PC-3 (cell line): ENCODE measurements around the gene PEAK3. TPM values are rescaled to one million over a fixed set of nuclear protein-coding genes. Genes with fewer than 3 reads are reported as not detected.
A peak's percentile ranks its signal among the peaks of the same experiment; 100 is the strongest.

Experiments
- ATAC-seq: fragments of 200-7000 bp; cut with Tn5 transposase; 2 replicates; pipeline ENCODE4 v1.9.1; 2020; ENCODE audit warnings: mild to moderate bottlenecking, moderate library complexity
- BruUV-seq: library from RNA; stranded (reverse); fragments of 400-500 nt; replicated peaks from 2 replicates; lab custom pipeline; 2021; lab: Mats Ljungman, UMichigan
- CTCF ChIA-PET: fragments of 300-600 bp; sonication (Branson Sonifier 250); formaldehyde crosslinking; loops from one replicate; lab custom pipeline; 2022; ENCODE audit warnings: antibody characterized with exemption; lab: Charles Lee
- POLR2A ChIA-PET: fragments of 300-600 bp; sonication (Branson Sonifier 250); formaldehyde crosslinking; loops from one replicate; lab custom pipeline; 2022; ENCODE audit warnings: antibody characterized with exemption; ENCODE audit not compliant: unreplicated experiment; lab: Charles Lee
- DNase-seq: peaks from one replicate; pipeline ENCODE4 v3.0.0-alpha.2; 2015
- H2AFZ ChIP-seq: fragments of 300-600 bp; sonication (generic); 2 replicates; pipeline ENCODE4 v1.6.0; 2016; ENCODE audit warnings: antibody characterized with exemption, low read length
- H3F3A ChIP-seq: fragments of 300-600 bp; sonication (generic); one replicate; pipeline ENCODE4 v1.6.0; 2017; ENCODE audit warnings: antibody characterized with exemption, low read length, control low read depth, mild to moderate bottlenecking; ENCODE audit not compliant: unreplicated experiment
- H3K27ac ChIP-seq: fragments of 300-600 bp; sonication (generic); 2 replicates; pipeline ENCODE4 v1.5.1; 2016; ENCODE audit warnings: mild to moderate bottlenecking, low read length
- H3K27me3 ChIP-seq: fragments of 300-600 bp; sonication (generic); 2 replicates; pipeline ENCODE4 v1.6.1; 2016; ENCODE audit warnings: low read length, mixed read lengths
- H3K36me3 ChIP-seq: fragments of 300-600 bp; sonication (generic); 2 replicates; pipeline ENCODE4 v1.6.1; 2016; ENCODE audit warnings: low read depth, mixed run types, low read length, mixed read lengths
- H3K4me1 ChIP-seq: fragments of 300-600 bp; sonication (generic); 2 replicates; pipeline ENCODE4 v1.5.1; 2016; ENCODE audit warnings: low read length; ENCODE audit not compliant: insufficient read depth
- H3K4me2 ChIP-seq: fragments of 300-600 bp; sonication (generic); 2 replicates; pipeline ENCODE4 v1.6.0; 2016; ENCODE audit warnings: low read length
- H3K4me3 ChIP-seq: fragments of 300-600 bp; sonication (generic); 2 replicates; pipeline ENCODE4 v1.5.1; 2016; ENCODE audit warnings: mild to moderate bottlenecking, low read length, mixed read lengths
- H3K79me2 ChIP-seq: fragments of 300-600 bp; sonication (generic); 2 replicates; pipeline ENCODE4 v1.6.1; 2017; ENCODE audit warnings: low read length, mixed read lengths
- H3K9ac ChIP-seq: fragments of 300-600 bp; sonication (generic); 2 replicates; pipeline ENCODE4 v1.6.0; 2016; ENCODE audit warnings: mild to moderate bottlenecking, low read length
- H3K9me2 ChIP-seq: fragments of 300-600 bp; sonication (generic); replicated peaks from 2 replicates; pipeline ENCODE4 v1.6.1; 2016; ENCODE audit warnings: mixed run types, low read length, mixed read lengths
- H3K9me3 ChIP-seq: fragments of 300-600 bp; sonication (generic); 2 replicates; pipeline ENCODE4 v1.6.1; 2016; ENCODE audit warnings: low read length, mixed read lengths
- H4K20me1 ChIP-seq: fragments of 300-600 bp; sonication (generic); 2 replicates; pipeline ENCODE4 v1.6.1; 2016; ENCODE audit warnings: low read length, mixed read lengths
- EZH2 ChIP-seq: fragments of 300-600 bp; sonication (generic); IDR thresholded peaks from one replicate; pipeline ENCODE4 v1.6.1; 2017; ENCODE audit warnings: antibody characterized with exemption, mild to moderate bottlenecking, low read length; ENCODE audit not compliant: unreplicated experiment
- EZH2phosphoT487 ChIP-seq: fragments of 300-600 bp; sonication (generic); IDR thresholded peaks from 2 replicates; pipeline ENCODE4 v1.6.1; 2018; ENCODE audit warnings: mild to moderate bottlenecking, antibody characterized with exemption, low read length, borderline replicate concordance
- intact Hi-C: fragments of 100-400 bp; cut with micrococcal nuclease; formaldehyde crosslinking; loops from 2 replicates; pipeline ENCODE4 v1.9.0; 2023
- total RNA-seq: library from RNA; depleted of rRNA; stranded (reverse); fragments of >200 nt; gene quantifications from 2 replicates; pipeline ENCODE4 v1.2.3, GENCODE V29; 2014
- TF ChIP-seq, protein P1 (sequence below): fragments of 300-600 bp; sonication (generic); conservative IDR thresholded peaks from 2 replicates; pipeline ENCODE4 v1.5.1; 2017; ENCODE audit warnings: antibody characterized with exemption, low read depth, mild to moderate bottlenecking, low read length

PEAK3 gene
- total RNA-seq, 1 experiment from 2014 or later: not detected

DNA sequence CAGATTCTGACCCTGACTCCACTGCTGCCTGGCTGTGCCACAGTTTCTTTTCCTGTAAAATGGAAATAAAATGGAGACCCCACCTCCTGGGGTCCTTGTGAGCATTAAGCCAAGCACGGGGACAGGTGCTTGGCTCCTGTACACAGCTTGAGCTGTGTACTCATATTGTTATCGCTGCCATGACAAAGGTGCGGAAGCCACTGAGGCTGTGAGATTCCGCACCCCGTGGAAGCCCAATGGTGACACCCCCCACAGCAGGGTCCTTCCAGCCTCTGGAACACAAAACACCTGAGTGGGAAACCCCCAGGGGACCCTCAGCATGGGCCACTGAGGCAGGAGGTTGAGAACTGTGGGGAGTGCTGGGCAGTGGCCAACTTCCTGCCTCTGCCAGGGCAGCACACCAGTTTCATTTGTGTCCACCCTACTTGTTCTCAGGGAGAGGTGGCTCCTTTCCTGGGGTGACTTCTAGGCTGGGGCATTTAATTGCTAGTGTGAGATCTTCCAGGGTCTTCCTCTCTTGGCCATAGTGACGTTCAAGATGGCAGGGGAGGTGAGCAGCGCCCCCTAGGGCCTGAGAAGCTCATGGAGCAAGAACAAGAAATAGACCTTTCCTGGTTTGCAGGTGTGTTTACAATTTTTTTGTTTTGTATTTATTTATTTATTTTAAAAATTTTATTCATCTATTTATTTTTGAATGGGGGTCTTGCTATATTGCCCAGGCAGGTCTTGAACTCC lies 20.4 kb downstream of the PEAK3 start:
- TF ChIP-seq EZH2: no peak
- TF ChIP-seq, protein P1, sequence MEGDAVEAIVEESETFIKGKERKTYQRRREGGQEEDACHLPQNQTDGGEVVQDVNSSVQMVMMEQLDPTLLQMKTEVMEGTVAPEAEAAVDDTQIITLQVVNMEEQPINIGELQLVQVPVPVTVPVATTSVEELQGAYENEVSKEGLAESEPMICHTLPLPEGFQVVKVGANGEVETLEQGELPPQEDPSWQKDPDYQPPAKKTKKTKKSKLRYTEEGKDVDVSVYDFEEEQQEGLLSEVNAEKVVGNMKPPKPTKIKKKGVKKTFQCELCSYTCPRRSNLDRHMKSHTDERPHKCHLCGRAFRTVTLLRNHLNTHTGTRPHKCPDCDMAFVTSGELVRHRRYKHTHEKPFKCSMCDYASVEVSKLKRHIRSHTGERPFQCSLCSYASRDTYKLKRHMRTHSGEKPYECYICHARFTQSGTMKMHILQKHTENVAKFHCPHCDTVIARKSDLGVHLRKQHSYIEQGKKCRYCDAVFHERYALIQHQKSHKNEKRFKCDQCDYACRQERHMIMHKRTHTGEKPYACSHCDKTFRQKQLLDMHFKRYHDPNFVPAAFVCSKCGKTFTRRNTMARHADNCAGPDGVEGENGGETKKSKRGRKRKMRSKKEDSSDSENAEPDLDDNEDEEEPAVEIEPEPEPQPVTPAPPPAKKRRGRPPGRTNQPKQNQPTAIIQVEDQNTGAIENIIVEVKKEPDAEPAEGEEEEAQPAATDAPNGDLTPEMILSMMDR: peak; percentile 56
- peaks cover 4% of the 10 kb centered on the region; the same call in 1 of the 2 replicates for H3K4me1 ChIP-seq
- DNase-seq: peak; percentile 37
- POLR2A ChIA-PET: no interaction called here
- no peak for ATAC-seq
- no peaks in the 10 kb centered on the region for H4K20me1 ChIP-seq
- no peaks in the 10 kb centered on the region for H3F3A ChIP-seq
- H3K9ac ChIP-seq: no peak overlapping the region
- no peaks in the 10 kb centered on the region for H3K27me3 ChIP-seq
- CTCF ChIA-PET: interaction anchor here (0.7 kb wide), 1 partner anchor 70 kb away, joined by 3 read pairs; no protein-coding TSS in a partner anchor
- no peaks in the 10 kb centered on the region for H3K9me3 ChIP-seq
- H3K36me3 ChIP-seq: no peaks in the 10 kb centered on the region
- H3K9me2 ChIP-seq: no peaks in the 10 kb centered on the region
- intact Hi-C loops: no loop called here
- no peak overlapping the region for H3K4me2 ChIP-seq
- BruUV-seq: no TSS peak
- no peak overlapping the region for H3K4me3 ChIP-seq
- H3K79me2 ChIP-seq: no peaks in the 10 kb centered on the region
- H3K27ac ChIP-seq: no peak overlapping the region
- H2AFZ ChIP-seq: no peak overlapping the region

DNA sequence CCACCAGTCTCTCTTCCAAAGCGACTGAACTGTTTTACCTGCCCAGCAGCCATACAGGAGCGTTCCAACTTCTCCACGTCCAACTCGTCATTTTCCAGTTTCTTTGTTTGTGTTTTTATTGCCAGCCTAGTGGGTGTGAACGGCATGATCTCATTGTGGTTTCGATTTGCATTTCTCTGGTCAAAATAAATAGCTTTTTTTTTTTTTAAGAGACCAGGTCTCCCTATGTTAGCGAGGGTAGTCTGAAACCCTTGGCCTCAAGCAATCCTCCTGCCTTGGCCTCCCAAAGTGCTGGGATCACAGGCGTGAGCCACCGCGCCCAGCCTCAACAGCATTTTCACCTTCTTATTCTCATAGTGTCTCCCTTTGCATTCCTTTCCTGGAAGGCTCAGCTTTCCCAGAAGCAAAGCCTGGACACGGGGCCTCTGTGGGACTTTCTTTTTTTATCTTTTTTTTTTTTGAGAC lies 21.6 kb downstream of the PEAK3 start:
- H3K27ac ChIP-seq: no peak overlapping the region
- ATAC-seq: peak; percentile 49

More for the DNA sequence above, 21.6 kb downstream of the PEAK3 start:
- no peaks in the 10 kb centered on the region for H3K36me3 ChIP-seq
- peaks cover 4% of the 10 kb centered on the region; the same call in 1 of the 2 replicates for H3K4me1 ChIP-seq
- no peak overlapping the region for H3K9ac ChIP-seq
- TF ChIP-seq EZH2 (no peak), EZH2phosphoT487 (no peak)
- TF ChIP-seq, protein P1: no peak
- H3K4me3 ChIP-seq: no peak overlapping the region
- BruUV-seq: no TSS peak
- H4K20me1 ChIP-seq: no peaks in the 10 kb centered on the region
- no peak overlapping the region for H2AFZ ChIP-seq
- ChIA-PET CTCF (no interaction called here), POLR2A (interaction anchor here (0.6 kb wide), 1 partner anchor 9 kb away, joined by 3 read pairs; no protein-coding TSS in a partner anchor)
- no peaks in the 10 kb centered on the region for H3F3A ChIP-seq
- no peaks in the 10 kb centered on the region for H3K9me2 ChIP-seq
- peak; percentile 42 for DNase-seq
- no peaks in the 10 kb centered on the region for H3K9me3 ChIP-seq
- intact Hi-C loops: no loop called here
- peak overlapping the region; percentile 1; the same call in 1 of the 2 replicates for H3K4me2 ChIP-seq
- H3K27me3 ChIP-seq: no peaks in the 10 kb centered on the region
- no peaks in the 10 kb centered on the region for H3K79me2 ChIP-seq
